ENCODE results near the gene SLC35G2. TPM values are rescaled to one million over a fixed set of nuclear protein-coding genes. Genes with fewer than 3 reads are reported as not detected.
"Not testable (repeated sequence)": the region's sequence is repeated elsewhere in the genome, so short reads cannot be mapped to it uniquely, and the experiment has no call there.

Gene SLC35G2
- total RNA-seq, 1 donor from 2014 or later = 3.4 TPM

DNA sequence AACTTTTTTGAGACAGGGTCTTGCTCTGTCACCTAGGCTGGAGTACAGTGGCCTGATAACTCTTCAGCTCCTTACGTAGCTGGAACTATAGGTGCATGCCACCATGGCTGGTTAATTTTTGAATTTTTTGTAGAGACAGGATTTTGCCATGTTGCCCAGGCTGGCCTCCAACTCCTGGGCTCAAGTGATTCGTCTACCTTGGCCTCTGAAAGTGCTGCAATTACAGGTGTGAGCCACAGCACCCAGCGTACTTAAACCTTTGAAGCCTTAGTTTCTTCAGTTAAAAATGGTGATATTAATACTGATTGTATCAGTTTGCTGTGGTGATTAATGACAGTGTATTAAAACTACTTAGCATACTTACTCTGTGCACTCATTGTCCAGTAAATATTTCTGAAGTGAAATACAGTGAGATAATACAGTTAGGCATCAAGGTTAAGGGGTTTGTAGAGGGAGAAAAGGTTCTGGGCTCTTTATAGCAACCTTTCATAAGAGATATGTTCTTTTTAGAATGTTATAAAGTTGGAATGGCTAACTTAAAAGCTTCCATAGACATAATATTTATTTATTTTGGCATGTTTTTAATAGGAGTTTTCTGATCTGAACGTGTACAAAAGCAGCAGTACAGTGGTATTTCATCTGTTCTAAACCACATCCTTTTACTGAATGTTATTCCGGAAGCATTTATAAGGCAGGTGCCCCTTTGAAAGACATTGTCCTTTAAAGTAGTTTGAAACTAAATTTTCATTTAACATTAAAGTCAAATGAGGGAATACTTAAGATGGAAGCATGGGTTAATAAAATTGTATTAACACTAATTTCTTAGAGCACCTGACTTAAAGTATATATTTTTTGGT, 66.7 kb downstream of the SLC35G2 start:
- no peak for DNase-seq (ENCODE audit: low spot score)

DNA sequence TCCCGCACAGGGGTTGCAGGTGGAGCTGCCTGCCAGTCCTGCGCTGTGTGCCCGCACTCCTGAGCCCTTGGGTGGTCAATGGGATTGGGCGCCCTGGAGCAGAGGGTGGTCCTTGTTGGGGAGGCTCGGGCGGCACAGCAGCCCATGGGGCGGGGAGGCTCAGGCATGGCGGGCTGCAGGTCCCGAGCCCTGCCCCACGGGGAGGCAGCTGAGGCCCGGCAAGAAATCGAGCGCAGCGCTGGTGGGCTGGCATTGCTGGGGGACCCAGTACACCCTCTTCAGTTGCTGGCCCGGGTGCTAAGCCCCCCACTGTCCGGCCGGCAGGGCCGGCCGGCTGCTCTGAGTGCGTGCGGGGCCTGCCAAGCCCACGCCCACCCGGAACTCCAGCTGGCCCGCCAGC, 71.0 kb downstream of the SLC35G2 start:
- no peak for DNase-seq (ENCODE audit: low spot score)

DNA sequence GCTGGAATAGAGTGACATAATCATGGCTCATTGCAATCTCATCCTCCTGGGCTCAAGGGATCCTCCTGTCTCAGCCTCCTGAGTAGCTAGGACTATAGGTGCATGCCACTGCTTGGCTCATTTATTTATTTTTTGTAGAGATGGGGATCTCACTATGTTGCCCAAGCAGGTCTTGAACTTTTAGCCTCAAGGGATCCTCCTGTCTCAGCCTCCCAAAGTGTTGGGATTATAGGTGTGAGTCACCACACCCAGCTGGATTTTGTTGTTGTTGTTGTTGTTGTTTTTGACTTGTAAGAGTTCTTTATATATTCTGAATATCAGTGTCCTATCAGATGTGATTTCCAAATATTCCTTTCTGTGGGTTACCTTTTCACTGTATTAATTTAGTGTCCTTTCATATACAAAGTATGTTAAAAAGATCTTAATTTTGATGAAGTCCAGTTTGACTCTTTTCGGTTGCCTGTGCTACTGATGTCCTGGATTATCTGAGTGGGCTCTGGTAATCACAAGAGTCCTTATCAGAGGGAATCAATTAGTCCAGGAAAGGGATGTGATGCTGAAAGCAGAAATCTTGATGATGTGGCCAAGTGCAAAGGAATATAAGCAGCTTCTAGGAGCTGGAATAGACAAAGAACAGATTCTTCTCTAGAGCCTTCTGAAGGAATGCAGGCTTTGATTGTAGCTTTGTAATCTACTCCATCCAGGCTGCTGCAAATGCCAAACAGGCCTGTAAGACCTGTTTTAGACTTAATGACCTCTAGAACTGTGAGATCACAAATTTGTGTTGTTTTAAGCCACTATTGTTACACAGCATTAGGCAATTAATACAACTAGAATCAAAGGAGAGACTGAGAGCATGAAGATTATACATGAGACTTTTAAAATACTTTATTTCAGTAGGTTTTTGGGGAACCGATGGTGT, 73.3 kb downstream of the SLC35G2 start:
- no peak for DNase-seq (ENCODE audit: low spot score)

DNA sequence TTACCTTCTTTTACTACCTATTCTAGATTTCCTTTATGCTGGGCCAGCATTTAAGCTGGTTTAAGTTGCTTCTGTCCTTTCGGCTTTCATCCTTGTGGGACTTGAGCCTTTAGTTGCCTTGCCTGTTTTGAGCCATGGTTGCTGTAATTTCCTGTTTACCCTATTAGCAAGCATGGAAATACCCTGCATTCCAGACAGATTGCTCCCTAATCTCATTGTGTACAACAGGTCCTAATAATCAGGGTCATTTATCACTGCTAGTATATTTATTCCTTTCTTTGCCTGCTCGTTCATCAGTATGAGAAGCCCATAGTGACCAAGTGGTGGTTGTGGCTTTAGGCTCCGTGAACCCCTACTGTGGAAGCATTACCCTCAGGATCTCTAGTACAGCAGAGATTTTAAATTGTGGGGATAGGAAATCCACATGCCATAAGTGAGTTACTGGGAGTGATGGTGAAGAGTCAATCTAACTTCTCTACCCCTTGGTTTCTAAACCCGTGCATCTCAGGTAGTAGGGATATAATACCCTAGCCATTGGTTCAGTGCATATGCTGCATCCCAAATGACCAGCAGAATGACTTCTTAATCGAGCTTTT, 75.0 kb downstream of the SLC35G2 start:
- DNase-seq (ENCODE audit: low spot score) = no peak

DNA sequence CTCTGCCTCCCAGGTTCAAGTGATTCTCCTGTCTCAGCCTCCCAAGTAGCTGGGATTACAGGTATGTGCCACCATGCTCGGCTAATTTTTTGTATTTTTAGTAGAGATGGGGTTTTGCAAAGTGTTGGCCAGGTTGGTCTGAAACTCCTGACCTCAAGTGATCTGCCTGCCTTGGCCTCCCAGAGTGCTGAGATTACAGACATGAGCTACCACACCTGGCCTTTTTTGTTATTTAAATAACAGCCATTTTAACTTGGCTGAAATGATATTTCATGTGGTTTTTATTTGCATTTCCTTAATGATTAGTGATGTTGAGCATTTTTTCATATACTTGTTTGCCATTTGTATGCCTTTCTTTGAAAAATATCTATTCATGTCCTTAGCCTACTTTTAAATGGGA, 78.2 kb downstream of the SLC35G2 start:
- not testable (repeated sequence) for DNase-seq (ENCODE audit: low spot score)

DNA sequence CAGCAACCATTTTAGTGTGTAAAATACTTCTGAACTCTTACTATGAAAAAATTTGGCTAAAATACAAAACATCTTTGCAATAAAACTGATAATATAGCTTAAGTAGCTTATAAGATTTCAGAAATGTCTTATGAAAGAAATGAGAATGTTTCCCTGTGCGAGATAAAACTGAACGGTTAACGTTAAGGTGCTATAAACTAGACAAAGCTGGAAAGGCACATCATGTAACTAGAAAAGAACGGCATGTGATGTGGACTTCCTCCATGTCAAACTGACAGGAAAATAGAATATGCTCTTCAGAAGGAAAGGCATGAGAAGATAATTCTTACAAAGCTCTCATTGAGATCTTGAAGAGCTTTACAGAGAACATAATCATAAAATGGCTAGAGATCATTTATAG, 79.6 kb downstream of the SLC35G2 start:
- no peak for DNase-seq (ENCODE audit: low spot score)

DNA sequence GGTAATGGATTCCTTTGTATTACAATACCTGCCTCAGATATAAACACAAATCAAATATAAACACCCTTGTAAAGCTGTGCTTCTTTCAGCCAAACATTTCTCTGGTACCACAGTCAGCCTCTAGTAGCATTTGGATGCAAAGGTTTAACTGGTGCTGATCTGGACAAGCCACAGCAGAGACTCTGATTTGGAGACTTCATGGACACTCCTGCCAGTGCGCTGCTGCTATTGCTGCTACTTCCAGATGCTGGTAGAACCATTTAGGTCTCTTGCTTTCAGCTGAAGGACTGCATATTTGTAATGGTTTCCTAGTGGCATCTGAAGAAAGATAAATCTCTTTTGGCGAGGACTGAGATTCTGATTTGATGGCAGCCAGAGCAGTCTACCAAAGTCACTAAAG, 80.0 kb downstream of the SLC35G2 start:
- no peak for DNase-seq (ENCODE audit: low spot score)

DNA sequence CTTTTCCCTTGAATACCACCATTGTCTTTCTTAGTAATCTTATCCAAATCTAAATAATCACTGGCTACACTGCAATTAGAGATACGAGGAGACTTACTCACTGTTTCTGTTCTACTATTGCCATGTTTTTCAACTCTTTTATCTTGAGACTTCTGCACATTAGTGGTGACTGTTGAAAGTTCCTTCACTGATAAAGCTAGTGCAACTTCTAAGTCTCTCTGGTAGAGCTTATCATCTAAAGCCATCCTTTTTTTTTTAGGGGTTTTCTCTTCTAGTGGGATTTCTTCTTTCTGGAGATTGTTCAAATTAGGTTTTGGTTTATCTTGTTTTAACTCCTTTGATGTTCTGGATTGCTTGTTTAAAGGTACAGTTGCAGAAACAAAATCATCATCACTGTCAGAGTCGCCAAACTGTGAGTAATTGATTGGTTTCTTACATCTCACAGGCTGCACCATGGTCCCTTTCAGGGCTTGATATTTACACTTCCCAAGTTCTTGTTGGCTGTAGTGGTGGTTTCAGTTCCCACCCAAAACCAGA, 80.8 kb downstream of the SLC35G2 start:
- DNase-seq (ENCODE audit: low spot score) = no peak

DNA sequence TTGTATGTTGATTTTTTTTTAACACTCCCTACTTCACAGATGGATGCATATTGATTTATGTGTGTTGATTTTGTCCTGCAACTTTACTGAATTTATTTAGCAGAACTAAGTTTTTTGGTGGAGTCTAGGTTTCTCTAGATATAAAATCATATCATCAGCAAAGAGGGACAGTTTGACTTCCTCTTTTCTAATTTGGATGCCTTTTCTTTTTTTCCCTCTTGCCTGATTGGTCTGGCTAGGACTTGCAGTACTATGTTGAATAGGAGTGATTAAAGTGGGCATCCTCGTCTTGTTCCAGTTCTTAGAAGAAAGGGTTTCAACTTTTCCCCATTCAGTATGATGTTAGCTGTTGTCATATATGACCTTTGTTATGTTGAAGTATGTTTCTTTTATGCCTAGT, 81.8 kb downstream of the SLC35G2 start:
- not testable (repeated sequence) for DNase-seq (ENCODE audit: low spot score)

DNA sequence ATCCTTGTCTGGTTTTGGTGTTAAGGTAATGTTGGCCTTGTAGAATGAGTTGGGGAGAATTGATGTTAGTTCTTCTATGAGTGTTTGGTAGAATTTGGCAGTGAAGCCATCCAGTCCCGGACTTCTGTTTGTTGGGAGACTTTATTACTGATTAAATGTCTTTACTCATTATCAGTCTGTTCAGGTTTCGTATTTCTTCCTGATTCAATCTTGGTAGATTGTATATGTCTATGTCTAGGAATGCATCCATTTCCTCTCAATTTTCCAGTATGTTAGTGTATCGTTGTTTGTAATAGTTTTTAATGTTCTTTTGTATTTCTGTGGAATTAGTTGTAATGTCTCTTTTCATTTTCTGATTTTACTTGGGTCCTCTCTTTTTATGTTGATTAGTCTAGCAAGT, 82.5 kb downstream of the SLC35G2 start:
- DNase-seq (ENCODE audit: low spot score) = no peak

DNA sequence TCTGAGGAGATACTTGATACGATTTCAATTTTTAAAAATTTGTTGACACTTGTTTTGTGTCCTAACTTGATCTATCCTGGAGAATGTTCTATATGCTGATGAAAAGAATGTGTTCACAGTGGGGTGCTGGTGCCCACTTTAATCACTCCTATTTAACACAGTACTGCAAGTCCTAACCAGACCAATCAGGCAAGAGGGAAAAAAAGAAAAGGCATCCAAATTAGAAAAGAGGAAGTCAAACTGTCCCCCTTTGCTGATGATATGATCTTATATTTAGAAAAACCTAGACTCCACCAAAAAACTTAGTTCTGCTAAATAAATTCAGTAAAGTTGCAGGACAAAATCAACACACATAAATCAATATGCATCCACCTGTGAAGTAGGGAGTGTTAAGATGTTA, 83.6 kb downstream of the SLC35G2 start:
- DNase-seq (ENCODE audit: low spot score) = not testable (repeated sequence)

DNA sequence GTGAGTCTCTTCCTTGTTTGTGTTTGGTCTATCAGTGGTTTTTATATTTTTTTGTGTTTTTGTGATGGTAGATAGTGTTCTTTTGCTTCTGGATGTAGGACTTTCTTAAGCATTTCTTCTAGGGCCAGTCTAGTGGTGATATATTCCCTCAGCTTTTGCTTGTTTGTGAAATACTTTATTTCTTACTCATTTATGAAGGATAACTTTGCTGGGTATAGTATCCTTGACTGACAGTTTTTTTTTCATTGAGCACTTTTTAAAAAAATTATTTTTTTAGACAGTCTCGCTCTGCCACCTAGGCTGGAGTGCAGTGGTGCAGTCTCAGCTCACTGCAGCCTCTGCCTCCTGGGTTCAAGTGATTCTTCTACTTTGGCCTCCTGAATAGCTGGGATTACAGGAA, 85.0 kb downstream of the SLC35G2 start:
- no peak for DNase-seq (ENCODE audit: low spot score)

DNA sequence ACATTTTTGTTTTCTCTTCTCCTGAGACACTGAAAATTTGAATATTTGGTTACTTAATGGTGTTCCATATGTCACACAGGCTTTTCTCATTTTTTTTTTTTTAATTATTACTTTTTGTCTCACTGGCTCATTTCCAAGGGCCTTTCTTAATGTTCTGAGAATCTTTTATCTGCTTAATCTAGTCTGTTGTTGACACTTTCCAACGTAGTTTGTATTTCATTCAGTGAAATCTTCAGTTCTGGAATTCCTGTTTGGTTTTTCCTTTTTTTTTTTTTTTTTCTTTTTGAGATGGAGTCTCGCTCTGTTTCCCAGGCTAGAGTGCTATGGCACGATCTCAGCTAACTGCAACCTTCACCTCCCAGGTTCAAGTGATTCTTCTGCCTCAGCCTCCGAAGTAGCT, 85.8 kb downstream of the SLC35G2 start:
- no peak for DNase-seq (ENCODE audit: low spot score)

Other genes starting within 250 kb of the SLC35G2 start
- gene STAG1, start 66.7 kb upstream of the SLC35G2 start, total RNA-seq = 26.0 TPM
- 27.6 TPM for gene NCK1, start 43.1 kb downstream of the SLC35G2 start, total RNA-seq
- 0.66 TPM for gene IL20RB, start 138.9 kb downstream of the SLC35G2 start, total RNA-seq

Data from mucosa of gallbladder (tissue), 1 donor.